Heart left ventricle (tissue), 16 donors: ENCODE results near the gene EHD4. TPM values are rescaled to one million over a fixed set of nuclear protein-coding genes. Genes with fewer than 3 reads are reported as not detected.

Experiments used
- ATAC-seq, 4 donors: fragments of 200-7000 bp; cut with Tn5 transposase; one replicate each; pipeline ENCODE4 v1.9.1; 2020 to 2022; ENCODE audit warnings: moderate library complexity in 4 of 4, mild to moderate bottlenecking in 3 of 4, moderate number of reproducible peaks in 1 of 4
- DNase-seq, 5 donors: peaks; one replicate each; pipeline ENCODE4 v3.0.0-alpha.2; 2020
- H3K27ac ChIP-seq, 12 donors: fragments of 200-600 bp; sonication (generic) in 4 of 12; one replicate each; pipeline versions ENCODE4 v1.5.0 to v1.8.0; 2016 to 2022; ENCODE audit warnings: mild to moderate bottlenecking in 2 of 12
- H3K27me3 ChIP-seq, 9 donors: fragments of 200-600 bp; sonication (generic) in 2 of 9; one replicate each; pipeline versions ENCODE4 v1.5.1 to v1.8.0; 2016 to 2022; ENCODE audit warnings: mild to moderate bottlenecking in 3 of 9
- H3K36me3 ChIP-seq, 9 donors: fragments of 200-600 bp; sonication (generic) in 2 of 9; one replicate each; pipeline versions ENCODE4 v1.5.0 to v1.8.0; 2018 to 2022; ENCODE audit warnings: mild to moderate bottlenecking in 2 of 9
- H3K4me1 ChIP-seq, 12 donors: fragments of 200-600 bp; sonication (generic) in 4 of 12; one replicate each; pipeline versions ENCODE4 v1.5.0 to v1.8.0; 2016 to 2022; ENCODE audit warnings: mild to moderate bottlenecking in 3 of 12
- H3K4me3 ChIP-seq, 12 donors: fragments of 200-600 bp; sonication (generic) in 4 of 12; one replicate each; pipeline versions ENCODE4 v1.5.0 to v1.8.0; 2017 to 2022; ENCODE audit warnings: mild to moderate bottlenecking in 9 of 12, moderate library complexity in 4 of 12
- H3K9me3 ChIP-seq, 12 donors: fragments of 200-600 bp; sonication (generic) in 4 of 12; one replicate each; pipeline versions ENCODE4 v1.5.0 to v1.8.0; 2016 to 2022; ENCODE audit warnings: mild to moderate bottlenecking in 1 of 12
- POLR2A ChIP-seq, 2 donors: fragments of 450-650 bp; IDR thresholded peaks; one replicate each; pipeline ENCODE4 v1.6.1; 2017; ENCODE audit warnings: antibody characterized with exemption in 2 of 2, mild to moderate bottlenecking in 2 of 2, moderate library complexity in 2 of 2
- WGBS, 4 donors: extraction: QIAGEN DNeasy Blood & Tissue Kit in 2 of 4; methylation state at CpG; one replicate each; pipeline versions ENCODE4 v1.1.5 to v1.1.7; 2013 to 2018; 5-methylcytosine and 5-hydroxymethylcytosine counted together
- intact Hi-C, 10 donors: fragments of 100-400 bp; cut with DNase I; formaldehyde crosslinking; loops; one replicate each; pipeline versions ENCODE4 v1.11.1 to v1.14.2; 2022
- polyA plus RNA-seq, 2 donors: library from polyadenylated mRNA; stranded (reverse); fragments of 200-250 nt; gene quantifications; one replicate each; pipeline ENCODE4 v1.2.3, GENCODE V29; 2013
- total RNA-seq, 9 donors: library from RNA; depleted of rRNA in 2 of 9; stranded (reverse); fragments of >200 nt in 2 of 9; fragmentation: NEBNext Ultra II Directional in 3 of 9; extraction: Animal tissue kit (Norgen Biotek cat#: 25700) in 3 of 9; gene quantifications; one replicate each; pipeline versions ENCODE4 v1.1.0 to v1.2.4, GENCODE V29; 2016 to 2023
- TF ChIP-seq, protein P1 (sequence below), 12 donors: fragments of 200-600 bp; sonication (generic) in 4 of 12; IDR thresholded peaks; one replicate each; pipeline versions ENCODE4 v1.5.0 to v1.8.0; 2018 to 2022; ENCODE audit warnings: antibody characterized with exemption in 12 of 12, mild to moderate bottlenecking in 5 of 12
- donor health status: ischemic (EF 13 %, LVEDD 7.1; RV severe dilation, severe dysfunction).
- donor health status: healthy with polysubstance abuse.
- donor health status: DM: no; HTN: yes; CAD: no.
- donor health status: DM: no; HTN: no; CAD: no.
- donor health status: ischemic (EF 25% LVEDD 6.9; RV normal size, moderate dysfunction).
- donor health status: ischemic (EF 25% LVEDD 5.7; RV mildly dilated, moderate dysfunction).
- donor health status: healthy.
- donor health status: DM: yes; HTN: yes; CAD: no.
- donor health status: ischemic (EF 35%, LVEDD 5.7; RV mildly dilated, moderate dysfunction).
- donor health status: nonischemic (EF 11% LVEDD 7.7; RV severe dilation, severe dysfunction).
- donor health status: DM: yes; HTN: yes; CAD: no.
- donor health status: PGD.
- donor health status: ischemic (EF 29% LVEDD 5.4; RV normal size, mild dysfunction).
- donor health status: nonischemic (EF 23%, LVEDD 6.1; RV moderate dilation, normal function).

Gene EHD4
- total and polyA plus RNA-seq, 11 donors = 25.6 to 70.8 (median 43.9) TPM

DNA sequence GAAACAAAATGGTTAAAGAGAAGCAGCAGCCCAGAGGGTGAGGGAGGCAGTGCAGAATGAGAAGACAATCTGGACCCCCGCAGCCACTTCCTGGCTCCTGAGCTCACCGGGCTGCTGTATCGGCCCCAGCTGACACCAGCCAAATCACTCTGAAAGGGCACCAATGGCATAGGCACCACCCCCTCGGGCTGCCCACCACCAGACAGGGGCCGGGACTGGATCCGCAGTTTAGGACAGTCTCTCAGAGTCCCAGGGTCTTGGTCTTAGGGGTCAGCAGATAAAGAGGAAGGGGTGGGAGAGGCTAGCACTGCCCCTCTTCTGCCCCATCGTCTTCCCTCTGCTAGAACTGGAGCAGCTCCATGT, 17.9 kb upstream of the EHD4 start:
- no peak overlapping the region for H3K27ac ChIP-seq
- no peak for TF ChIP-seq POLR2A (IDR thresholded peaks at IDR 0.05)
- TF ChIP-seq, protein P1, sequence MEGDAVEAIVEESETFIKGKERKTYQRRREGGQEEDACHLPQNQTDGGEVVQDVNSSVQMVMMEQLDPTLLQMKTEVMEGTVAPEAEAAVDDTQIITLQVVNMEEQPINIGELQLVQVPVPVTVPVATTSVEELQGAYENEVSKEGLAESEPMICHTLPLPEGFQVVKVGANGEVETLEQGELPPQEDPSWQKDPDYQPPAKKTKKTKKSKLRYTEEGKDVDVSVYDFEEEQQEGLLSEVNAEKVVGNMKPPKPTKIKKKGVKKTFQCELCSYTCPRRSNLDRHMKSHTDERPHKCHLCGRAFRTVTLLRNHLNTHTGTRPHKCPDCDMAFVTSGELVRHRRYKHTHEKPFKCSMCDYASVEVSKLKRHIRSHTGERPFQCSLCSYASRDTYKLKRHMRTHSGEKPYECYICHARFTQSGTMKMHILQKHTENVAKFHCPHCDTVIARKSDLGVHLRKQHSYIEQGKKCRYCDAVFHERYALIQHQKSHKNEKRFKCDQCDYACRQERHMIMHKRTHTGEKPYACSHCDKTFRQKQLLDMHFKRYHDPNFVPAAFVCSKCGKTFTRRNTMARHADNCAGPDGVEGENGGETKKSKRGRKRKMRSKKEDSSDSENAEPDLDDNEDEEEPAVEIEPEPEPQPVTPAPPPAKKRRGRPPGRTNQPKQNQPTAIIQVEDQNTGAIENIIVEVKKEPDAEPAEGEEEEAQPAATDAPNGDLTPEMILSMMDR (IDR thresholded peaks at IDR 0.05) = no peak
- H3K27me3 ChIP-seq = no peaks in the 10 kb centered on the region
- no peak overlapping the region for H3K4me3 ChIP-seq
- DNase-seq = no peak
- intact Hi-C loops = loop anchor here in 5 of 10 donors (2.0 to 10.0 kb wide), 3 partner anchors 67 to 145 kb away; no protein-coding TSS in a partner anchor
- peaks cover 0 to 10% (median 0%) of the 10 kb centered on the region in 12 donors for H3K4me1 ChIP-seq
- whole genome bisulfite sequencing, 4 donors = 58 to 65% (median 63%) methylated on average over 6 to 7 of the region's 7 CpGs
- no peaks in the 10 kb centered on the region for H3K9me3 ChIP-seq
- no peaks in the 10 kb centered on the region for H3K36me3 ChIP-seq
- ATAC-seq = no peak

DNA sequence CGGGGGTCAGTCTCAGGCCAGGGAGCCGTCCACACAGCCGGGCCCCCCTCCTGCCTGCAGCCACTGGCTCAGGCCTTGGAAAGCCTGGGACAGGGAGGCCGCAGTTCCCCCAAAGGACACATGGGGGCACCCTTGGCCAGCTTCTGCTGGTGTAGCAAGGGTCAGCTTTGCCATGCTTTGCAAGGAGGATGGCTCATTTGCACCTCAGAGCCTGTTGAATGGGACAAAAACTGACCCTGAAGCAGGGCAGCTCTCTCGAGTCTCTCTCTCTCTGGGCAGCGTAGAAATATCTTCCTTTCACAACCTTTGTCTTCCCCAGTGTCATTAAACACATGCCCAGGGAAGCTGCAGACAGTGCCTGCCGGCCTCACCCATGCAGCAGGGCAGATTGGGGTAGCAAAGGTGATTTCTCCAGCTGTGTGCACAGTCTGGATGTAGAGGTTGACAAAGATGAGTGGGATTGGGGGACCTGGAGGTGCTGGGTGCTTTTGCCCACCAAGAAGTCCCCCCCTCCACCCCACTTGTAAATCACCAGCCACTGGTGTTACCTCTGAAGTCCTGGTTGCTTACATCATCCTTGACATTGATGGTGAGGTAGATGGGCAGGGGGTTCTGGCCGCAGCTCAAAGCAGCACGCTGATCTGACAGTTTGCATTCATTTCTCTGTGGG, 17.4 kb upstream of the EHD4 start:
- Histone ChIP-seq H3K9me3 (no peaks in the 10 kb centered on the region), H3K27ac (no peak overlapping the region), H3K4me1 (peaks cover 0 to 10% (median 0%) of the 10 kb centered on the region in 12 donors), H3K4me3 (no peak overlapping the region), H3K27me3 (no peaks in the 10 kb centered on the region), H3K36me3 (no peaks in the 10 kb centered on the region)
- 14 to 20% (median 19%) methylated on average over 8 to 9 of the region's 9 CpGs for WGBS, 4 donors
- ATAC-seq (peak; percentile 65 to 91 (median 89)), DNase-seq (peak; percentile 77 to 91 (median 83))
- intact Hi-C loops = loop anchor here (1.0 to 10.0 kb wide), 8 partner anchors 67 to 148 kb away; no protein-coding TSS in a partner anchor
- TF ChIP-seq, protein P1 (IDR thresholded peaks at IDR 0.05) = peak; percentile 96 to 100 (median 98)
- no peak for TF ChIP-seq POLR2A (IDR thresholded peaks at IDR 0.05)

GRCh38 chr15:41988896-41989572, 16.7 kb upstream of the EHD4 start:
- DNase-seq (no peak), ATAC-seq (peak in 1 of 4 donors; percentile 10)
- Histone ChIP-seq H3K4me3 (no peak overlapping the region), H3K36me3 (no peaks in the 10 kb centered on the region), H3K4me1 (peaks cover 0 to 9% (median 0%) of the 10 kb centered on the region in 12 donors), H3K27me3 (no peaks in the 10 kb centered on the region), H3K27ac (no peak overlapping the region), H3K9me3 (no peaks in the 10 kb centered on the region)
- no peak for TF ChIP-seq POLR2A (IDR thresholded peaks at IDR 0.05)
- TF ChIP-seq, protein P1 (IDR thresholded peaks at IDR 0.05) = no peak
- 72 to 76% (median 75%) methylated on average over 11 to 21 of the region's 21 CpGs for WGBS, 4 donors
- intact Hi-C loops = loop anchor here in 9 of 10 donors (1.0 to 10.0 kb wide), 7 partner anchors 68 to 148 kb away; no protein-coding TSS in a partner anchor

- H3K27ac ChIP-seq = no peak overlapping the region
- H3K4me3 ChIP-seq = no peak overlapping the region
- intact Hi-C loops = loop anchor here in 6 of 10 donors (2.0 to 10.0 kb wide), 4 partner anchors 69 to 149 kb away; no protein-coding TSS in a partner anchor
- TF ChIP-seq, protein P1 (IDR thresholded peaks at IDR 0.05) = no peak
- no peak for TF ChIP-seq POLR2A (IDR thresholded peaks at IDR 0.05)
- WGBS, 4 donors = 91 to 96% (median 92%) methylated on average over 8 to 11 of the region's 11 CpGs
- no peaks in the 10 kb centered on the region for H3K27me3 ChIP-seq
- no peaks in the 10 kb centered on the region for H3K36me3 ChIP-seq
- H3K4me1 ChIP-seq = no peaks in the 10 kb centered on the region
- no peaks in the 10 kb centered on the region for H3K9me3 ChIP-seq
- ATAC-seq (no peak), DNase-seq (no peak)
Observed at GRCh38 chr15:41987925-41988275, 15.5 kb upstream of the EHD4 start.
